GM18873 (cell line): ENCODE measurements around the gene PXN.
A peak's percentile ranks its signal among the peaks of the same experiment; 100 is the strongest.
"Not testable (repeated sequence)": the region's sequence is repeated elsewhere in the genome, so short reads cannot be mapped to it uniquely, and the experiment has no call there.

Experiments used
- ATAC-seq: cut with Tn5 transposase; IDR thresholded peaks from one replicate; pipeline ENCODE4 v1.9.1; 2021; ENCODE audit warnings: mild to moderate bottlenecking, moderate library complexity, moderate number of reproducible peaks; ENCODE audit not compliant: unreplicated experiment, low FRiP score

Gene PXN

GRCh38 chr12:120242275-120242799 lies 23.2 kb downstream of the PXN start:
- no peak for ATAC-seq

GRCh38 chr12:120241561-120242274 lies 23.8 kb downstream of the PXN start:
- no peak for ATAC-seq

DNA sequence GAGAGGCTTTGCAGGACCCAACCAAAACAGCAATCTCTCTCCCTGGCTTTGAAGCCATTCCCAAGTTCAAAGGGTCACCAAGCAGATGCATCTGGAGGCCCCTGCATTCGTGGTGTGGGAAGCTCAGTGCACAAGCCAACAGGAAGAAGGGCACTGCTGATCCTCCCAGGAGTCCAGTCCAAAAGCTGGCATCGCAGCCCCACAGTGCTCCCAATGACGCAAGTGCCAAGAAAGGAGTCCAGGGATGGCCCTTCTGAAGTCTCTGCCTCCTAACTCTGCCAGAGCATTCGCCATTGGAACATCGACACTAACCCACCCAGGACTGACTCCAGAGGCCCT lies 25.1 kb downstream of the PXN start:
- no peak for ATAC-seq

DNA sequence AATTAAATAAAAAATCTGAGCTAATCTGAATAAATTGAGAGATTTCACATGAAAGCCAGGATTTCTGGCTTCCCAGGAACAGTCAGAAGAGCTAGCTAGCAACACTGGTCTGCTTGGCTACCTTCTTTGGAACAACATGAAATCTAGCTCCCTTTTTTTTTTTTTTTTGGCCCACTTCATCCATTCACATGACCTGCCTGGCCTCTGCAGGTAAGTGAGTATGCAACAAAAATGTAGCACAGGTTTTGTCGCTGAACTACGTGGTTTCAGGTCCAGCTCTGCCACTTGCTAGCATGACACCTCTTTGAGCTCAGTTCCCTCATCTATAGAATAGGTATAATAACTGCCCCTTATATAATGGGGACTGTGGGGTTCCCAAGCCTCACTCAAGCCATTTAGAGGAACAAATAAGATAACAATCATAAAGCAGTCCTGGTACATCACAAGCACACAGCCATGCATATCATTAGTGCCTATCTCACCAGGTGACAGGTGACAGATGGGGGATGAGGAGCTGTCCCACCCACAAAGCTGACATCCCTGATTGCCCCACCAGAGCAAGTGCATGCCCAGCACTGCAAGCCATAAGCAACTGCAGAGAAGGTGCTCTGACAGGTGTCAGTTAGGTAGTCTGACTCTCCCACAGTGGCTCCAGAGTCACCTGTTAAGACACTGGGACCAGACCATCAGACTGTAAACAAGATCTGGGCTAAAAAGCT lies 25.6 kb downstream of the PXN start:
- no peak for ATAC-seq

GRCh38 chr12:120238839-120239445 lies 26.6 kb downstream of the PXN start:
- ATAC-seq: no peak

- ATAC-seq: no peak
These were observed 27.3 kb downstream of the PXN start for GRCh38 chr12:120238217-120238616.

DNA sequence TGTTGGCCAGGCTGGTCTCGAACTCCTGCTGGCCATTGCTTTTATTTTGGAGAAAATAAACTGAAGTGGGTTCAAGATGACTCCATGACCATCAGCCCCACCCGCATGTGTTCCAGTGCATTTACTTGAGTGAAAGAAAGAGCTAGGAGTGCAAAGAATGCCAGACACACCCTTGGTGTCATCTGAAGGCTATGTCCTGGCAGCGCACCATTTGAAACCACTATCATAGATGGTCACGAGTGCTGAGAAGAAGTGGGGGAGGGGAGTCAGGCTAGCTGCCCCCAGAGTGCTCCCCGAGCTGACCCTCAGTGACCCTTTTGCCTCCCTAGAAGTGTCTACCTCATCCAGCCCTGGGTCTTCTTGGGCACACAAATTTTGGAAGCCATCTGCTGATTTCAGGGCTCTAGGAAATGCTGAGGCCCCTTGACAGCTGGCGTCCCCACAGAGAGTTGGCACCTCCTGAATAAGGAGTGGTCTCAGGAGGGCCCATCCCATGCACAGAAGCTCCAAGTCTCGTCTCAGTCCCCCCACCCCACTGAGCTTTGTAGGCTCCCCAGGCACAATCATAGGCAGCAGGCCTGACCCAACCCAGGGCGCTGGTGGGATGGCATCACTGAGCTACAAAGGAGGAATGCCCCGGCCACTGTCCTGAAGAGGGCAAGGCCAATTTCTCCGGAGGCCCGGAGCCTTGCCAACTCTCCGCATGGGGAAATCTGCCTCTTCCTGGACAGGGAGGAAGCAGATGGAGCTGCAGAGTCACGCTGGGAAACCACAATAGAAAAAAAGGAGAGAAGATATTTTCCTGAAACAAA lies 28.0 kb downstream of the PXN start:
- no peak for ATAC-seq

DNA sequence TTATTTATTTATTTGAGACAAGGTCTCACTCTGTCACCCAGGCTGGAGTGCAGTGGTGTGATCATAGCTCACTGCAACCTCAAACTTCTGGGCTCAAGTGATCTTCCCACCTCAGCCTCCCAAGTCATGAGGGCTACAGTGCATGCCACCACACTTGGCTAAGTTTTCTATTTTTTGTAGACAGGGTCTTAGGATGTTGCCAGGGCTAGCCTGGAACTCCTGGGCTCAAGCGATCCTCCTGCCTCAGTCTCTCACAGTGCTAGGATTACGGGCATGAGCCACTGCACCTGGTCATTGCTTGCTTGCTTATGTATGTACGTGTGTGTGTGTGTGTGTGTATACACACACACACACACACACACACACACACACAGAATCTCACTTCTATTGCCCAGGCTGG lies 28.7 kb downstream of the PXN start:
- ATAC-seq: not testable (repeated sequence)

GRCh38 chr12:120235369-120236323 lies 29.9 kb downstream of the PXN start:
- no peak for ATAC-seq

- no peak for ATAC-seq
These were observed 30.7 kb downstream of the PXN start for GRCh38 chr12:120234643-120235368.

DNA sequence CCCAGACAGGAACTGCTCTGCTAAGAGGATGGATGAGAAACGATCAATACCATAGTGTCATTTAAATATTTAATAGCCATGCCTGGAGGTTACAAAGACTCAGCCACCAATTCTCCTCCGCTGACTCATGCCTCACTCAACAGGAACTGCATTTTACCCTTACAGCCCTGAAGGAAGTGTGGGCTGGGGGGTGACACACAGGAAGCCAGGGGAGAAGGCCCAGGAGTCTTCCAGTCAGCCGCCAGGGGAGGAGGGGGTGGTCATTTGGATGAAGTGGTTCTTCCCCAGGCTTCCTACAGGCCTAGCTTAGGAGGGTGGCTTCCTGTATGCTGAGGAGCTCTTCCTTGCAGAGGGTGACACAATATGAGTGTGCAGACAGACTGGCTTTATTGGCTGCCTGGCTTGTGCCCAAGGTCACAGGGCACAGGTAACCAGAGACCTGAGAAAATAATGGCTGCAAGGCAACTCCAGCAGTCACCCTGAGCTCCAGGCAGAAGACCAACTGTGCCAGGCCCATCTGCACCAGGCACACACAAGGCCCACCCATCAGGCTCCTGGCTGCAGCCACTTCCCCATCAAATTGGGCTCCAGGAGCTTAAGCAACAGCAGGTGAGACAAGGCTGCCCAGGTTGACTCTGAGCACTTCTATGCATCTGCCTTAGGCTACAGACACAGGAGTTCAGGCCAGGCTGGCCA lies 34.1 kb downstream of the PXN start:
- no peak for ATAC-seq

DNA sequence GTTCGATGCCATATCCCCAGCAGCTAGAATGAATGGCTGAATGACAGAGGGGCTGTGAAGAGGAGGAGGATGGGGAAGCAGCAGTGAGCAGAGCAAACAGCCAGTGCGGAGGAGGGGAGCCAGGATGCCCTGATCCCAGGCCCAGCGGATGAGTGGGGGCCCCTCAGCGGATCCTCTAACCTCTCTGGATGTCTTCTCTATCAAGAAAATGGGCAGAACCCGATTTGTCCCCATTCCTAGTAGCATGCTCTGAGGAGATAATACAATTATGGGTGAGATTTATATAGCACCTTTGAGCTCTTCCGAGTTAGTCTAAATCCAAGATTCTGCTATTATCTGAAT lies 34.6 kb downstream of the PXN start:
- ATAC-seq: no peak

DNA sequence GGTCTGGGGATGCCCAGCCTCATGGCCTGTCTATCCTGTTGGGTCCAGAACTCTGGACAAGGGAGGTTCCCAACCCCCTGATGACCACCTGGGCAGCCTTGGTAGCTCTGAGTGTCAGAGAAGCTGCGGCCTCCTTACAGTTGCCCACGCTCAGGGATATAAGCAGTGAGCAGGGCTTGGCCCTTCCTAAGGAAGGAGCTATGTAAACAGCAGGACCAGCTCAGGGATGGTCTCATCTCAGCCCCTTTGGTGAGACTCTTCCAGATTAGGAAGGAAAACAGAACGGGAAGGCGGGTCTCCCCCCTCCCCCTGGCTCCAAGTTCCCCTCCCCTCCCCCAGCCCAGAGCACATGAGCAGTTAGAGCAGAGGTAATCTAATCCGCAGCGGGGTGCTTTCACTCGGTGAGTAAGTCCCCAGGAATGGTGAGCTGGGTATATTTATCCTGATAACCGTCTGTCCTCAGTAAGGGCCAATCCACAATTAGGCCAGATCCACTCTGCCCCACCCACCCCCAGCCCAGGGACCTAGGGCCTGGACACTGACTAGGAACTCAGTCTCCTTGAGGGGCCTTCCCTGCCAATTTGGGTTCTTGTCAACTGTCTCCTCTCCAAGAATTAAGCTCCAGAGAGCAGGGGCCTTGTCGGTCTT lies 35.1 kb downstream of the PXN start:
- no peak for ATAC-seq

- no peak for ATAC-seq
These were observed 35.8 kb downstream of the PXN start for GRCh38 chr12:120229487-120230325.

DNA sequence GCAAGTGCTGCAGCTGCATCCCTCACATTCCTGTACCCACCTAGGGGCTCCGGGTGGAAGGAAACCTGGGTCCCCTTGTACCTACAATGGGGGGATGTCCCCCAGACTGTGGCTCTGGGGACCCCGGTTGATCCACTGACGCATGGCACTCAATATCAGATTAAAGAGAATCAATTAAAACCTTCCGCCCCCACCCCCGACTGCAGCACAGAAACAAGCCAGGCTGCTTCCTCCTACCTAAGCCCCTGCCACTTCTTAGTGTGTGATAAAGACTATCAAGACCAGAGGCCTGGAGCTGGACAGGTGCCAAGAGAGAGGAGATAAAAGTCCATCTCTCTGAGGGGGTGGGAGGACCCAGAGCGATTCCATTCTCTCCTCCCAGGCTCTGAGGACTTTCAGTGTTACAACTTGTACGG lies 36.5 kb downstream of the PXN start:
- no peak for ATAC-seq

DNA sequence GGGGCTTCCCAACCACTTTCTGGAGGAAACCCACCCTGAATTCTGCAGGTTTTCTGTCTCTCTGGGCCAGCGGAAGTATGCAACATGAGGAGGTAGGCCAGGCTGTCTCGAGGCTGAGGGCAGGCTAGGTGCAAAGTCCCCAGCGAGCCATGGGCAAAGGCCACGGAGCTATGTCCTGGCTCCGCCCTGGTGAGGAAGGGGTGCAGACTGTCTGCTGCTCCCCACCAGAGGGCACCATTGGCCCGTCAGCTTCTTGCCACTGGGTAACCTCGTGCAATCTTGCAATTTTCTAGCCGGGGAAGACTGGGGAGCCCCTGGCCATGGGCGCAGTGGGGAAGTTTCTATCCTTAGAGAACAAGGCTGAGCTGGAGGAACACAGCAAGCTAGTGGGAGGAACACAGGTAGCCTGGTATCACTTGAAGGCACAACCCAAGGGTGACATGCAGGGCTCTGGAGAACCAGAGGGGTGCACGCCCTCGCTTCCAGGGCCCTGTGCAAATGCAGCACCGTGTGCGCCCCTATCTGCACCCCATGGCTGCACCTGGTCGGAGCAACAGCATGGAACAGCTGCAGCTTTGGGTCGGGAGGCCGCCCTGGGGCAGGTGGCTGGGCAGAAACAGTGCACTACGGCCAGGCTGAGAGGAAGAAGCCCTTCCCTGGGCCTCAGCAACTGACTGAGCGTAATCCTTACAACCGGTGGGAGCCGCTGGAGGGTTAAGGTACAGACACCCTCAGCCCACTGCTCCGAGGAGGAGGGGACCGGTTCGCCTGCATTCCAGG lies 37.0 kb downstream of the PXN start:
- ATAC-seq: peak; percentile 65

DNA sequence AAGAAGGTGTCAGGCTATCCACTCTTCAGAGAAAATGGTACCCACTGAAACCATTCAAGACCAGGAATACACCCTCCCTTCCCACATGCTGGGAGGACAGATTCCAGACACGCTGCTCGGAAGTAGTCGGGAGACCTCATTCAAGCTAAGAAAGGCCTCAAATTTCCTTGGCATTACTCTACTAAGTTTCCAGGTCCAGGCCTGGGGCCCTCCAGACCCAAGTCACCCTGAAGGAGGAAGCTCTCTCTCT lies 37.6 kb downstream of the PXN start:
- ATAC-seq: no peak
